ENCODE results near the gene TANGO2. TPM values are rescaled to one million over a fixed set of nuclear protein-coding genes. Genes with fewer than 3 reads are reported as not detected.

TANGO2 gene
- total RNA-seq, 1 experiment from 2014 or later, result 13.9 TPM

DNA sequence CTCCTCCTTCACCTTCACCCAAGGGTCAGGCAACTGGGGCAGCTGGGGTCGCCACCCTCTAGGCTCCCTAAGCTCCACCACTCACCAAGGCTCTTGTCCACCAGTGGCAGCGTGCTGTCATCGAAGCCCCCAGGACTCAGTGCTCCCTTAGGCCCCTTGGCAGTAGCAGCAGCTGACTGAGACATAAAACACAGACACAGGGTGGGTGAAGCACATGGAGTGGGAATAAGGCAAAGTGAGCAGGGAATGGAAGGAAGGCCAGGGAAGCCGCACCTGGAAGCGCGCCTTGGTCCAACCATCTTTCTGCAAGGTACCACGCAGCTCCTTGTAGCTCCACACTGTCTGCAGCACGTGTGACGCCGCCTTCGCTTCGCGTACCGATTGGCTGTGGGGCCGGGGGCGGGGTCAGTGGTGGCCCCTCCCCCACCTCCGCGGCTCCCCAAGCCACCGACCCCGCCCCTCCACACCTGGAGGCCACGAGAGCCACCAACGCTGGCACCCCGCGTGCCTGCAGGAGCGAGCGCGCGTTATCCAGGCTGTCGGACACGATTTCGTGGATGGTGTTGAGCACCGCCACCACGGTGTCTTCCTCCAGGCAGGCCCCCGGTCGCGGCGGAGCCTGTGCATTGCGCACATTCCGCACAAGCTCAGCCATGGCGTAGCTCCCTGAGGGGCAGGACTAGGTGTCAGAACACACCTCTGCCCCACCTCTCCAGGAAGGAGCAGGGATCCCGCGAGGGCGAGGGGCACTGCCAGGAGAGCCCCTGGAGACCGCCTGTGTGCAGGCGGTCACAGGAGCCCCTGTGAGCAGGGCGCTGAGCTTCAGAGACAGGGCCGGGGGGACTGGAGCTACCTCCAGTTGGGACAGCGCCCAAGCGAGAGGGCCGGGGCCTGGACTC is 48.0 kb upstream of the TANGO2 start:
- DNase-seq (ENCODE audit: unreplicated experiment), result no peak
- no peak overlapping the region for H3K27ac Mint-ChIP-seq (ENCODE audit: low read depth, unreplicated experiment)
- H3K36me3 Mint-ChIP-seq (ENCODE audit: insufficient read depth, unreplicated experiment), result peaks cover 5% of the 10 kb centered on the region
- CTCF ChIA-PET, result interaction anchor here (0.6 to 2.0 kb wide), 7 partner anchors 10 to 156 kb away, joined by 3 to 5 read pairs (median 3); no protein-coding TSS in a partner anchor
- H3K4me1 Mint-ChIP-seq (ENCODE audit: insufficient read depth, unreplicated experiment), result peaks cover 7% of the 10 kb centered on the region
- no TSS peak for BruUV-seq (replicated peaks)
- no peaks in the 10 kb centered on the region for H3K9me3 Mint-ChIP-seq (ENCODE audit: unreplicated experiment)
- no peaks in the 10 kb centered on the region for H3K27me3 Mint-ChIP-seq (ENCODE audit: insufficient read depth, unreplicated experiment)
- intact Hi-C loops (cut with micrococcal nuclease), result loop anchor here (10.0 kb wide), 1 partner anchor 142 kb away; the partner anchor contains the start of genes RANBP1 and TRMT2A
- TF ChIP-seq, protein P1, sequence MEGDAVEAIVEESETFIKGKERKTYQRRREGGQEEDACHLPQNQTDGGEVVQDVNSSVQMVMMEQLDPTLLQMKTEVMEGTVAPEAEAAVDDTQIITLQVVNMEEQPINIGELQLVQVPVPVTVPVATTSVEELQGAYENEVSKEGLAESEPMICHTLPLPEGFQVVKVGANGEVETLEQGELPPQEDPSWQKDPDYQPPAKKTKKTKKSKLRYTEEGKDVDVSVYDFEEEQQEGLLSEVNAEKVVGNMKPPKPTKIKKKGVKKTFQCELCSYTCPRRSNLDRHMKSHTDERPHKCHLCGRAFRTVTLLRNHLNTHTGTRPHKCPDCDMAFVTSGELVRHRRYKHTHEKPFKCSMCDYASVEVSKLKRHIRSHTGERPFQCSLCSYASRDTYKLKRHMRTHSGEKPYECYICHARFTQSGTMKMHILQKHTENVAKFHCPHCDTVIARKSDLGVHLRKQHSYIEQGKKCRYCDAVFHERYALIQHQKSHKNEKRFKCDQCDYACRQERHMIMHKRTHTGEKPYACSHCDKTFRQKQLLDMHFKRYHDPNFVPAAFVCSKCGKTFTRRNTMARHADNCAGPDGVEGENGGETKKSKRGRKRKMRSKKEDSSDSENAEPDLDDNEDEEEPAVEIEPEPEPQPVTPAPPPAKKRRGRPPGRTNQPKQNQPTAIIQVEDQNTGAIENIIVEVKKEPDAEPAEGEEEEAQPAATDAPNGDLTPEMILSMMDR (IDR thresholded peaks at IDR 0.05; ENCODE audit: unreplicated experiment), result no peak
- POLR2A ChIA-PET, result interaction anchor here (1.0 kb wide), 1 partner anchor 49 kb away, joined by 3 read pairs; no protein-coding TSS in a partner anchor
- no peak overlapping the region for H3K4me3 Mint-ChIP-seq (ENCODE audit: unreplicated experiment)

DNA sequence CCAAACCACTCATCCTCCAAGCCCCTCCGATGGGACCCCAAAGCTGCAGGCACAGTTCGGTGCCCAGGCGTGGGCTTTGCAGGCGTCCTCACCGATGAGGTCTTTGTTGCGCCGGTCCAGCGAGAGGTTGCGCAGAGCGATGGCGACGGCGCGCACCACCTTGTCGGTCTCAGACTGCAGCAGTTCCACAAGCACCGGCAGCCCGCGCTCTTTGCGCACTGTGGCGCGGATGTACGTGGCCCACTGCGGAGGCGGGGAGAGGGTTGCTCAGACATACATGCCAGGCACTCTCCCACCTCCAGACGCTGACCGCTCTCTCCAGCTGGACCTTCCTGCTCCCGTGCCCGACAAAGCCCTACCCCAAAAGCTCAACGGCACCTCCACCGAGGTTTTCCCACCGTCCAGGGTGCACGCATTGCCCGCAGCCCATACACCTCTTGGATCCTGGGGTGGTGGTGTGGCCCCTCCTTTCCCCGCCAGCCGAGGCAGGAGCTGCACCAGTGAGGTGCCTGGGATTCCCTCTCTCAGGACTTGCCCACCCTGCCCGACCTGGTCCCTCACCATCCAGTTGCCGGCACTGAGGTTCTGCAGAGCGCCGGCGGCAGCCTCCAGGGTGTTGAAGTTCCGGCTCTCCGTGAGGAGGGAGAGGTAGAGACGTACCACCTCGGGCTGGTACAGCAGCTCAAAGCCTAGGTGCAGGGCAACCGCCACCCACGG is 47.2 kb upstream of the TANGO2 start:
- DNase-seq (ENCODE audit: unreplicated experiment), result no peak
- BruUV-seq (replicated peaks), result no TSS peak
- ChIA-PET CTCF (interaction anchor here (0.6 to 2.0 kb wide), 4 partner anchors 13 to 149 kb away, joined by 3 to 5 read pairs (median 4); no protein-coding TSS in a partner anchor), POLR2A (no interaction called here)
- intact Hi-C loops (cut with micrococcal nuclease), result loop anchor here (10.0 kb wide), 1 partner anchor 141 kb away; the partner anchor contains the start of genes RANBP1 and TRMT2A
- Mint-ChIP-seq H3K4me3 (ENCODE audit: unreplicated experiment) (no peak overlapping the region), H3K4me1 (ENCODE audit: insufficient read depth, unreplicated experiment) (peaks cover 7% of the 10 kb centered on the region), H3K9me3 (ENCODE audit: unreplicated experiment) (no peaks in the 10 kb centered on the region), H3K27me3 (ENCODE audit: insufficient read depth, unreplicated experiment) (no peaks in the 10 kb centered on the region), H3K36me3 (ENCODE audit: insufficient read depth, unreplicated experiment) (peaks cover 5% of the 10 kb centered on the region), H3K27ac (ENCODE audit: low read depth, unreplicated experiment) (no peak overlapping the region)
- TF ChIP-seq, protein P1 (IDR thresholded peaks at IDR 0.05; ENCODE audit: unreplicated experiment), result no peak

DNA sequence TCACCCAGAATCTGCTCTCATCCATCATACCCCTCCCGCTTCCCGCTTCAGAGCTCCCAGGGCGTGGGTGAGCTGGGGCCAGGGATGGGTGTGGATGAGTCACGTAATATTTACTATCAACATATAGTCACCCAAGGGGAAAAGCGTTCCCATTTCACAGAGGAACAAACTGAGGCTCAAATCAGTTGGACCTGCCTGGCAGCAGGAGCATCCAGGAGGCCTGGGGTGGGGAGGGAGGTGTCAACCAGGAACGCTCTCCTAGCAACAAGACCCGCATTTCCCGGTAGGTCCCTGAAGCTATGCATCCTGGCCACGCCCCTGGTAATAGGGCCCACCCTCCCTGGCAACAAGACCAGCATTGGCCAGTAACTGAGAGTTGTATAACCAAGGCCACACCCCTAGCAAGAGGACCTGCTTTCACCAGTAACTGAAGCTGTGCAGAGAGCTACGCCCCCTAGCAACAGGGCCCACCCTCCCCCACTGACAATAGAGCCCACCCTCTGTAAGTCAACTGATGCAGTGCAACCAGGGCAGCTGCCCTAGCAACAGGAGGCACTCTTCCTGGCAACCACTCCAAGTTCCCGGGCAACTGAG is 46.5 kb upstream of the TANGO2 start:
- no peak overlapping the region for H3K4me3 Mint-ChIP-seq (ENCODE audit: unreplicated experiment)
- peaks cover 5% of the 10 kb centered on the region for H3K36me3 Mint-ChIP-seq (ENCODE audit: insufficient read depth, unreplicated experiment)
- peak; percentile 50 for DNase-seq (ENCODE audit: unreplicated experiment)
- ChIA-PET CTCF (interaction anchor here (0.6 kb wide), 2 partner anchors 14 to 148 kb away, joined by 3 to 4 read pairs; no protein-coding TSS in a partner anchor), POLR2A (interaction anchor here (0.8 kb wide), 1 partner anchor 10 kb away, joined by 5 read pairs; no protein-coding TSS in a partner anchor)
- TF ChIP-seq, protein P1 (IDR thresholded peaks at IDR 0.05; ENCODE audit: unreplicated experiment), result no peak
- H3K27ac Mint-ChIP-seq (ENCODE audit: low read depth, unreplicated experiment), result no peak overlapping the region
- BruUV-seq (replicated peaks), result no TSS peak
- peaks cover 7% of the 10 kb centered on the region for H3K4me1 Mint-ChIP-seq (ENCODE audit: insufficient read depth, unreplicated experiment)
- no peaks in the 10 kb centered on the region for H3K27me3 Mint-ChIP-seq (ENCODE audit: insufficient read depth, unreplicated experiment)
- H3K9me3 Mint-ChIP-seq (ENCODE audit: unreplicated experiment), result no peaks in the 10 kb centered on the region
- intact Hi-C loops (cut with micrococcal nuclease), result loop anchor here (10.0 kb wide), 1 partner anchor 140 kb away; the partner anchor contains the start of genes RANBP1 and TRMT2A
